OCI-LY1 (cell line): ENCODE results near the gene CRACDL.
"Not testable (repeated sequence)": the region's sequence is repeated elsewhere in the genome, so short reads cannot be mapped to it uniquely, and the experiment has no call there.

ENCODE experiments used
- H2AFZ ChIP-seq: fragments of 200-600 bp; sonication (generic), shearing (Covaris generic); 2 replicates; pipeline ENCODE4 v1.6.0; 2014; ENCODE audit warnings: antibody characterized with exemption, mild to moderate bottlenecking, low read length
- H3F3A ChIP-seq: fragments of 200-600 bp; sonication (generic), shearing (Covaris generic); 2 replicates; pipeline ENCODE4 v1.6.0; 2014; ENCODE audit warnings: mild to moderate bottlenecking, antibody characterized with exemption, low read length, moderate library complexity; ENCODE audit not compliant: insufficient read depth
- H3K27ac ChIP-seq: fragments of 200-600 bp; sonication (generic); 2 replicates; pipeline ENCODE4 v1.5.1; 2014; ENCODE audit warnings: low read length, mixed run types, mild to moderate bottlenecking, low read depth; ENCODE audit not compliant: poor library complexity, severe bottlenecking
- H3K27me3 ChIP-seq: fragments of 200-600 bp; sonication (generic); 2 replicates; pipeline ENCODE4 v1.6.0; 2014; ENCODE audit warnings: antibody characterized with exemption, mild to moderate bottlenecking, low read length, moderate library complexity; ENCODE audit not compliant: insufficient read depth
- H3K36me3 ChIP-seq: fragments of 200-600 bp; sonication (generic); 2 replicates; pipeline ENCODE4 v1.6.1; 2014; ENCODE audit warnings: mild to moderate bottlenecking, antibody characterized with exemption, low read length, moderate library complexity, mixed read lengths; ENCODE audit not compliant: insufficient read depth
- H3K4me1 ChIP-seq: fragments of 200-600 bp; sonication (generic); 2 replicates; pipeline ENCODE4 v1.5.1; 2014; ENCODE audit warnings: mild to moderate bottlenecking, low read length, moderate library complexity; ENCODE audit not compliant: insufficient read depth, severe bottlenecking
- H3K4me2 ChIP-seq: fragments of 200-600 bp; sonication (generic), shearing (Covaris generic); 2 replicates; pipeline ENCODE4 v1.6.1; 2014; ENCODE audit warnings: low read length
- H3K4me3 ChIP-seq: fragments of 200-600 bp; sonication (generic); 2 replicates; pipeline ENCODE4 v1.5.1; 2014; ENCODE audit warnings: low read length, low read depth, mild to moderate bottlenecking, mixed read lengths; ENCODE audit not compliant: poor library complexity, severe bottlenecking
- H3K79me2 ChIP-seq: fragments of 200-600 bp; shearing (Covaris generic); 2 replicates; pipeline ENCODE4 v1.6.1; 2016; ENCODE audit warnings: mixed run types, low read length, mixed read lengths; ENCODE audit not compliant: insufficient read depth
- H3K9ac ChIP-seq: fragments of 200-600 bp; sonication (generic), shearing (Covaris generic); 2 replicates; pipeline ENCODE4 v1.6.1; 2014; ENCODE audit warnings: mild to moderate bottlenecking, low read length, mixed read lengths
- H3K9me2 ChIP-seq: fragments of 200-600 bp; sonication (generic), shearing (Covaris generic); 2 replicates; pipeline ENCODE4 v1.6.1; 2014; ENCODE audit warnings: low read depth, mild to moderate bottlenecking, low read length, mixed read lengths
- H3K9me3 ChIP-seq: fragments of 200-600 bp; shearing (Covaris generic); 2 replicates; pipeline ENCODE4 v1.6.1; 2014; ENCODE audit warnings: low read length, mixed read lengths
- H4K20me1 ChIP-seq: fragments of 200-600 bp; sonication (generic), shearing (Covaris generic); 2 replicates; pipeline ENCODE4 v1.6.0; 2016; ENCODE audit warnings: mild to moderate bottlenecking, low read length; ENCODE audit not compliant: insufficient read depth
- EZH2 ChIP-seq: fragments of 200-600 bp; sonication (generic), shearing (Covaris generic); IDR thresholded peaks from 2 replicates; pipeline ENCODE4 v1.8.0; 2017; ENCODE audit warnings: borderline replicate concordance, mixed run types, mild to moderate bottlenecking, antibody characterized with exemption, low read length, moderate library complexity, mixed read lengths
- TF ChIP-seq, protein P1 (sequence below): fragments of 200-600 bp; sonication (generic), shearing (Covaris generic); IDR thresholded peaks from 2 replicates; pipeline ENCODE4 v1.5.1; 2017; ENCODE audit warnings: mild to moderate bottlenecking, antibody characterized with exemption, low read length, moderate library complexity, mixed read lengths

CRACDL gene

DNA sequence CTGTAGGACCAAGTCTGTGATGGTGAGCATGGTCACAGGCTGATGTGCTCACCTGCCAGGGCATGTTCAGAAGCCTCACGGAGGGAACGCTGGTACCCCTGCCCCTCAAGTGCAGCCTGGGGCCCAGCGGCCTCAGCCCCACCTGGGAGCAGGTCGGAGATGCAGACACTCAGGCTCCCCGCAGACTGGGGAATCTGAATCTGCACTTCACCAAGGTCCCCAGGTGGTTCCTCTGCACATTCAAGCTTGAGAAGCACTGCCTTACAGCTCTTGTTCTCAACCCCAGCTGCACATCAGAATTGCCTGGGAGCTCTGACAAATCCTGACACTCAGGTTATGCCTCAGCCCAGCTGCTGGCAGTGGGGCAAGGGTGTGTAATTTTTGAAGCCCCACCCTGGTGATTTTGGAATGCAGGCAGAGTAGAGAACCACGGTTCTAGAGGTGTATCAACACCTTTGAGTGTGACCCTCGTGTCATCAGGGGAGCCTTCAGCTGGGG, 54.8 kb downstream of the CRACDL start:
- 0 out of 2 replicates have a peak, but pooled peaks cover under 1% of the 10 kb centered on the region for H3K9me3 ChIP-seq
- H3K4me1 ChIP-seq: no peaks in the 10 kb centered on the region
- no peaks in the 10 kb centered on the region for H4K20me1 ChIP-seq
- H3K9ac ChIP-seq: no peak overlapping the region
- H3K4me3 ChIP-seq: no peak overlapping the region
- no peaks in the 10 kb centered on the region for H3K27me3 ChIP-seq
- no peak for TF ChIP-seq EZH2
- TF ChIP-seq, protein P1, sequence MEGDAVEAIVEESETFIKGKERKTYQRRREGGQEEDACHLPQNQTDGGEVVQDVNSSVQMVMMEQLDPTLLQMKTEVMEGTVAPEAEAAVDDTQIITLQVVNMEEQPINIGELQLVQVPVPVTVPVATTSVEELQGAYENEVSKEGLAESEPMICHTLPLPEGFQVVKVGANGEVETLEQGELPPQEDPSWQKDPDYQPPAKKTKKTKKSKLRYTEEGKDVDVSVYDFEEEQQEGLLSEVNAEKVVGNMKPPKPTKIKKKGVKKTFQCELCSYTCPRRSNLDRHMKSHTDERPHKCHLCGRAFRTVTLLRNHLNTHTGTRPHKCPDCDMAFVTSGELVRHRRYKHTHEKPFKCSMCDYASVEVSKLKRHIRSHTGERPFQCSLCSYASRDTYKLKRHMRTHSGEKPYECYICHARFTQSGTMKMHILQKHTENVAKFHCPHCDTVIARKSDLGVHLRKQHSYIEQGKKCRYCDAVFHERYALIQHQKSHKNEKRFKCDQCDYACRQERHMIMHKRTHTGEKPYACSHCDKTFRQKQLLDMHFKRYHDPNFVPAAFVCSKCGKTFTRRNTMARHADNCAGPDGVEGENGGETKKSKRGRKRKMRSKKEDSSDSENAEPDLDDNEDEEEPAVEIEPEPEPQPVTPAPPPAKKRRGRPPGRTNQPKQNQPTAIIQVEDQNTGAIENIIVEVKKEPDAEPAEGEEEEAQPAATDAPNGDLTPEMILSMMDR: no peak
- H3K79me2 ChIP-seq: no peaks in the 10 kb centered on the region
- H2AFZ ChIP-seq: no peak overlapping the region
- no peaks in the 10 kb centered on the region for H3K9me2 ChIP-seq
- H3F3A ChIP-seq: no peaks in the 10 kb centered on the region
- H3K4me2 ChIP-seq: no peak overlapping the region
- no peak overlapping the region for H3K27ac ChIP-seq
- no peaks in the 10 kb centered on the region; the same call in 1 of the 2 replicates for H3K36me3 ChIP-seq

GRCh38 chr2:98880266-98881152, 55.5 kb downstream of the CRACDL start:
- no peaks in the 10 kb centered on the region for H3K4me1 ChIP-seq
- H3K9ac ChIP-seq: no peak overlapping the region
- H3K27me3 ChIP-seq: 0 out of 2 replicates have a peak, but pooled peaks cover 4% of the 10 kb centered on the region
- H3K36me3 ChIP-seq: no peaks in the 10 kb centered on the region
- H2AFZ ChIP-seq: no peak overlapping the region
- no peaks in the 10 kb centered on the region for H3K9me3 ChIP-seq
- H3K27ac ChIP-seq: no peak overlapping the region
- no peaks in the 10 kb centered on the region for H3K9me2 ChIP-seq
- no peak overlapping the region for H3K4me3 ChIP-seq
- no peaks in the 10 kb centered on the region for H4K20me1 ChIP-seq
- no peak overlapping the region for H3K4me2 ChIP-seq
- H3K79me2 ChIP-seq: no peaks in the 10 kb centered on the region
- no peaks in the 10 kb centered on the region for H3F3A ChIP-seq
- no peak for TF ChIP-seq EZH2
- TF ChIP-seq, protein P1: peak; percentile 27; the same call in 1 of the 2 replicates

DNA sequence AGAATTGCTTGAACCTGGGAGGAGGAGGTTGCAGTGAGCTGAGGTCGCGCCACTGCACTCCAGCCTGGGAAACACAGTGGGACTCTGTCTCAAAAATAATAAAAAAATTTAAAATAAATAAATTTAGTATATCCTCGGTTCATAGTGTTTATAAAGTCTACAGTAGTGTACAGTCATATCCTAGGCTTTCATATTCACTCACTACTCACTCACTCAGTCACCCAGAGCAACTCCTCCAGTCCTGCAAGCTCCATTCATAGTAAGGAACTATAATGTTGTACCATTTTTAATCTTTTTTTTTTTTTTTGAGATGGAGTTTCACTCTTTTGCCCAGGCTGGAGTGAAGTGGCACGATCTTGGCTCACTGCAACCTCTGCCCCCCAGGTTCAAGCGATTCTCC, 58.4 kb downstream of the CRACDL start:
- H3K27me3 ChIP-seq, H3K9ac ChIP-seq, H3K4me2 ChIP-seq, H3K36me3 ChIP-seq, H3K79me2 ChIP-seq, H3K4me3 ChIP-seq, H3K9me3 ChIP-seq, H3K9me2 ChIP-seq, H3K4me1 ChIP-seq, H4K20me1 ChIP-seq, H3F3A ChIP-seq, H2AFZ ChIP-seq, H3K27ac ChIP-seq: not testable (repeated sequence)
